NCI-H2107 treated with DMSO at 0.1 percent for 48 hours (cell line): ENCODE data around the gene JARID2.

Experiments used
- DNase-seq: peaks from one replicate; lab custom pipeline; 2025; ENCODE audit not compliant: unreplicated experiment; lab: John Stamatoyannopoulos, UW

The JARID2 gene

GRCh38 chr6:15370733-15371671 is 125.1 kb downstream of the JARID2 start:
- DNase-seq, result no peak

GRCh38 chr6:15372932-15373331 is 127.1 kb downstream of the JARID2 start:
- DNase-seq, result no peak

- DNase-seq, result no peak
These were observed 128.2 kb downstream of the JARID2 start for GRCh38 chr6:15374119-15374518.

GRCh38 chr6:15375018-15375417 is 129.1 kb downstream of the JARID2 start:
- no peak for DNase-seq

- no peak for DNase-seq
These were observed 129.9 kb downstream of the JARID2 start for GRCh38 chr6:15375638-15376290.

GRCh38 chr6:15376900-15377487 is 131.1 kb downstream of the JARID2 start:
- DNase-seq, result no peak

- no peak for DNase-seq
These were observed 132.4 kb downstream of the JARID2 start for GRCh38 chr6:15378272-15378671.

GRCh38 chr6:15378866-15379265 is 133.0 kb downstream of the JARID2 start:
- DNase-seq, result no peak

- no peak for DNase-seq
These were observed 134.5 kb downstream of the JARID2 start for GRCh38 chr6:15380351-15380750.

GRCh38 chr6:15382089-15382488 is 136.2 kb downstream of the JARID2 start:
- no peak for DNase-seq

GRCh38 chr6:15382712-15383111 is 136.8 kb downstream of the JARID2 start:
- no peak for DNase-seq

- no peak for DNase-seq
These were observed 139.0 kb downstream of the JARID2 start for GRCh38 chr6:15384901-15385300.

- no peak for DNase-seq
These were observed 139.7 kb downstream of the JARID2 start for GRCh38 chr6:15385521-15385920.

- DNase-seq, result no peak
These were observed 140.4 kb downstream of the JARID2 start for GRCh38 chr6:15386110-15386755.

GRCh38 chr6:15386756-15387112 is 140.9 kb downstream of the JARID2 start:
- DNase-seq, result no peak

GRCh38 chr6:15387118-15387517 is 141.2 kb downstream of the JARID2 start:
- DNase-seq, result no peak

GRCh38 chr6:15389084-15389764 is 143.4 kb downstream of the JARID2 start:
- DNase-seq, result no peak

GRCh38 chr6:15389765-15390723 is 144.2 kb downstream of the JARID2 start:
- no peak for DNase-seq

- no peak for DNase-seq
These were observed 145.6 kb downstream of the JARID2 start for GRCh38 chr6:15391500-15391899.

- no peak for DNase-seq
These were observed 146.3 kb downstream of the JARID2 start for GRCh38 chr6:15392182-15392581.
